GM13977 (cell line): ENCODE measurements around the gene ACSS2.

ENCODE experiments used
- DNase-seq: peaks from one replicate; pipeline ENCODE4 v3.0.0; 2012; ENCODE audit warnings: low spot score
- CTCF ChIP-seq: IDR thresholded peaks from 2 replicates; pipeline ENCODE4 v1.5.1; 2012; ENCODE audit warnings: mild to moderate bottlenecking, control low read depth; ENCODE audit not compliant: insufficient read depth; ENCODE audit errors: extremely low read depth, missing control alignments
- in situ Hi-C: fragments of 300-500 bp; cut with MboI; formaldehyde crosslinking; loops from one replicate; pipeline ENCODE4 v1.12.0; 2022; ENCODE audit warnings: low sequenced_read_pairs, low pct_unique_long_range_greater_than_20kb, mixed read lengths, inconsistent platforms; ENCODE audit not compliant: unreplicated experiment

ACSS2 gene

GRCh38 chr20:34921436-34921835, 45.0 kb downstream of the ACSS2 start:
- TF ChIP-seq CTCF = no peak
- DNase-seq = no peak
- in situ Hi-C loops = no loop called here

- DNase-seq = no peak
- no peak for TF ChIP-seq CTCF
- in situ Hi-C loops = no loop called here
Measured at GRCh38 chr20:34922654-34923381, 46.4 kb downstream of the ACSS2 start.

- in situ Hi-C loops = no loop called here
- no peak for TF ChIP-seq CTCF
- DNase-seq = no peak
Measured at GRCh38 chr20:34923414-34923813, 47.0 kb downstream of the ACSS2 start.

- TF ChIP-seq CTCF = no peak
- in situ Hi-C loops = no loop called here
- no peak for DNase-seq
Measured at GRCh38 chr20:34925341-34925740, 48.9 kb downstream of the ACSS2 start.

GRCh38 chr20:34925981-34926380, 49.6 kb downstream of the ACSS2 start:
- no peak for DNase-seq
- TF ChIP-seq CTCF = no peak
- in situ Hi-C loops = no loop called here

GRCh38 chr20:34926581-34926980, 50.2 kb downstream of the ACSS2 start:
- no peak for DNase-seq
- TF ChIP-seq CTCF = no peak
- in situ Hi-C loops = no loop called here
